C4-2B (cell line): Measurements from ENCODE around the gene GYS1.
A peak's percentile ranks its signal among the peaks of the same experiment; 100 is the strongest.

Experiments used
- H3K27ac ChIP-seq: fragments of 450-650 bp; 2 replicates; pipeline ENCODE4 v1.5.1; 2017
- ZFX ChIP-seq: fragments of 450-650 bp; IDR thresholded peaks from 2 replicates; pipeline ENCODE4 v1.6.1; 2017
- TF ChIP-seq, protein P1 (sequence below): fragments of 450-650 bp; conservative IDR thresholded peaks from 2 replicates; pipeline ENCODE4 v1.5.1; 2017; ENCODE audit warnings: mild to moderate bottlenecking

Gene GYS1

DNA sequence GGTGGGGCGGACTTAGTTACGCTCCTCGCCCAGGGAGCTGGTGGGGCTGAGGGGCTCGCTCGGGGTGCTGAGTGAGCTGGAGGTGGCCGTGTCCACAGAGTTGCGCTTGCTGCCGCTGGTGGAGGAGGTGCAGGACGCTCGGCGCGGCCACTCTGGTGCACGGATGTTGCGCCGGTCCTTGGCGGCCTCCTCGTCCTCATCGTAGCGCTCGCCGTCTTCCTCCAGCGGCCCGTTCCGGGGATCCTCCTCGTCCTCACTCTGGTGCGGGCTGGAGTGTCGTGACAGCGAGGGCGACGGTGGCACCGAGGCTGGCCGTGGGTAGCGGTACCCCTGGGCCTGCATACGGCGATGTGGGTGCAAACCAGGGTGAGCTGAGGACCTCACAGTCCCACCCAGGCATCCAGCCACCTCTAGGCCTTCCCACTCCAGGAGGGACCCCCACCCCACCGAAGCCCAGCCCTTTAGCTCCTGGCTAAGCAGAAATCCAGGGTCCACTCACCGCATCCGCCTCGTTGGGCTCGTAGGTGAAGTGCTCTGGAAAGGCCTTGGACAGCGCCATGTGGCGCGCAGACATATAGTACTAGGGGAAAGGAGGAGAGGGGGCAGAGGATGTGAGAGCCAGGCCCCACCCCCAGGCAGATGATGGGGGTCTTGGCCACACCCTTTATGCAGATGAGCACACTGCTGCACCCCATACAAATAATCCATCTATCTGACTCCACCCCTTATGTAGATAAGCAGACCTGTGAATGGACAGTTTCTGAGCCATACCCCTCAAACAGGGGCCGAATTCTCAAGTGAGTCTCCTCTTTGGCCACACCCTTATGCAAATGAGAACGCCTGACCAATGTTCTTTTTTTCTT, 23.6 kb downstream of the GYS1 start:
- TF ChIP-seq, protein P1, sequence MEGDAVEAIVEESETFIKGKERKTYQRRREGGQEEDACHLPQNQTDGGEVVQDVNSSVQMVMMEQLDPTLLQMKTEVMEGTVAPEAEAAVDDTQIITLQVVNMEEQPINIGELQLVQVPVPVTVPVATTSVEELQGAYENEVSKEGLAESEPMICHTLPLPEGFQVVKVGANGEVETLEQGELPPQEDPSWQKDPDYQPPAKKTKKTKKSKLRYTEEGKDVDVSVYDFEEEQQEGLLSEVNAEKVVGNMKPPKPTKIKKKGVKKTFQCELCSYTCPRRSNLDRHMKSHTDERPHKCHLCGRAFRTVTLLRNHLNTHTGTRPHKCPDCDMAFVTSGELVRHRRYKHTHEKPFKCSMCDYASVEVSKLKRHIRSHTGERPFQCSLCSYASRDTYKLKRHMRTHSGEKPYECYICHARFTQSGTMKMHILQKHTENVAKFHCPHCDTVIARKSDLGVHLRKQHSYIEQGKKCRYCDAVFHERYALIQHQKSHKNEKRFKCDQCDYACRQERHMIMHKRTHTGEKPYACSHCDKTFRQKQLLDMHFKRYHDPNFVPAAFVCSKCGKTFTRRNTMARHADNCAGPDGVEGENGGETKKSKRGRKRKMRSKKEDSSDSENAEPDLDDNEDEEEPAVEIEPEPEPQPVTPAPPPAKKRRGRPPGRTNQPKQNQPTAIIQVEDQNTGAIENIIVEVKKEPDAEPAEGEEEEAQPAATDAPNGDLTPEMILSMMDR: no peak
- no peak for TF ChIP-seq ZFX
- no peak overlapping the region for H3K27ac ChIP-seq

DNA sequence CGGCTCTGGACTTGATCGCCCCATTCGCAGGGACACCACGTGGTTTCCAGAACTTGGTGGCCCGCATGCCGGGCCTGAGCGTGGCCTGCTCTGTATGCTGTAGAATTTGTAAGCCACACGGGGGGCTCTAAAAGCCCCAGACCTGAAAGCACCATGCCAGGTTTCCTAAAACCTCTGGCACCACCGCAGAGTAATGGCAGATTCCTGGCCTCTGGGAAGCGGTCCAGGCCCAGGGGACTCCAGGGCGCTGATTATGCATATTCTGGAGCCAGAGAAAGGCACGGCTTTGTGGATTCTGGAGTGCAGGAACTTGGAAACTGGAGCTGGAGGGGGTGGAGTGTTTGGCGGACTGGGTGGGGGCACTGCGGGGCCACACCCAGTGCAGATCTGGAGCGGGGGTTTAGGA, 24.3 kb downstream of the GYS1 start:
- no peak overlapping the region for H3K27ac ChIP-seq
- no peak for TF ChIP-seq ZFX
- TF ChIP-seq, protein P1: no peak

DNA sequence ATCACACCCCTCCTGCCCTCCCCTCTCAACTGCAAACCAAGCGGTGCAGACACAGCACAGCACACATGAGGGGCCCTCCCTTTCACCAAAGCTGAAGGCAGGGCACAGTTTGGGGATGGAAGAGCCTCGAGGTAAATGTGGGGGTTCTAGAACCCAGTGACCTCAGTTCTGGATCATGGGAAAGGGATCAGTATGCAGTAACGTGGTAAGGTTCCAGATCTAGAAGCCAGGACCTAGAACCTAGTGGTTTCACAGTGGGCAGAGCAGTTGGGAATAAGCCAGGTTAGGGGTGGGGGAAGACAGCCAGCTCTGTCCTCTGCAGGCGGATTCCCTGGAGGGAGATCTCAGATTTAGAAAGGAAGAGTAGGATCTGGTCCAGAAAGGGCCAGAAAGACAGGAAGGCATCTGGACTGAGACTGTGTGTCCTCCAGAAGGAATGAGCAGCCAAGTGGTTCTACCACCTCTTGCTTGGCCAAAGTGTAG, 24.9 kb downstream of the GYS1 start:
- H3K27ac ChIP-seq: no peak overlapping the region; the same call in 1 of the 2 replicates
- no peak for TF ChIP-seq ZFX
- TF ChIP-seq, protein P1: no peak

DNA sequence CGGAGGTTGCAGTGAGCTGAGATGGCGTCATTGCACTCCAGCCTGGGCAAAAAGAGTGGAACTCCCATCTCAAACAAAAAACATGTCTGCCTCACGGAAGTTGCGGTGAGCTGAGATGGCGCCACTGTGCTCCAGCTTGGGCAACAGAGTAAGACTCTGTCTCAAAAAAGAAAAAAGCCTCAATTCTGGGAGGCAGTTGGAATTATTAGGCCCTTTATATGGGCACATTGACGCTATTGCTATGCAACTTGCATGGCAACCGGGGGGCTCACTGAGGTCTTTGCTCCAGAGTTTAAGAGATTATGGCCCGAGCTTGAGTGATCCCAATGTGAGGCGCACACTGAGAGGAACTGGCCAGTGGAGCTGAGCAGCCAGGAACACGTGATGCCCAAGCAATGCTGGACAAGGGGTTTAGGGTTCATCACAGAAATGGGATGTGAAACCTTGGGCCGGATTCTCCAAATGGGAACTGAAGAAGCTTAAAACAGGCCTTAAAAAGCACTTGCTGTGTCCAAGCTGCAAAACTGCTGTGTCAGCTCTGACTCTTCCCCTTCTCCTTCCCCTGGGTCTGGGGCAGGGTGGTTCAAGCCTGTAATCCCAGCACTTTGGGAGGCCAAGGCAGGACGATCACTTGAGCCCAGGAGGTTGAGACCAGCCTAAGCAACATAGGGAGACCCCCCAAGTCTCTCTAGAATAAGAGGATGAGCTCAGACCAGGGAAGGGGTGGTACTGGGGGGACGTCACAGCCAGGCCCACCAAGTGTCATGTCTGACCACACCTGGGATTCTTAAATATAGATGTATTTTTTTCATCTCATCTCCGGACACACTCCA, 25.5 kb downstream of the GYS1 start:
- TF ChIP-seq, protein P1: no peak
- no peak for TF ChIP-seq ZFX
- H3K27ac ChIP-seq: no peak overlapping the region; the same call in 1 of the 2 replicates

DNA sequence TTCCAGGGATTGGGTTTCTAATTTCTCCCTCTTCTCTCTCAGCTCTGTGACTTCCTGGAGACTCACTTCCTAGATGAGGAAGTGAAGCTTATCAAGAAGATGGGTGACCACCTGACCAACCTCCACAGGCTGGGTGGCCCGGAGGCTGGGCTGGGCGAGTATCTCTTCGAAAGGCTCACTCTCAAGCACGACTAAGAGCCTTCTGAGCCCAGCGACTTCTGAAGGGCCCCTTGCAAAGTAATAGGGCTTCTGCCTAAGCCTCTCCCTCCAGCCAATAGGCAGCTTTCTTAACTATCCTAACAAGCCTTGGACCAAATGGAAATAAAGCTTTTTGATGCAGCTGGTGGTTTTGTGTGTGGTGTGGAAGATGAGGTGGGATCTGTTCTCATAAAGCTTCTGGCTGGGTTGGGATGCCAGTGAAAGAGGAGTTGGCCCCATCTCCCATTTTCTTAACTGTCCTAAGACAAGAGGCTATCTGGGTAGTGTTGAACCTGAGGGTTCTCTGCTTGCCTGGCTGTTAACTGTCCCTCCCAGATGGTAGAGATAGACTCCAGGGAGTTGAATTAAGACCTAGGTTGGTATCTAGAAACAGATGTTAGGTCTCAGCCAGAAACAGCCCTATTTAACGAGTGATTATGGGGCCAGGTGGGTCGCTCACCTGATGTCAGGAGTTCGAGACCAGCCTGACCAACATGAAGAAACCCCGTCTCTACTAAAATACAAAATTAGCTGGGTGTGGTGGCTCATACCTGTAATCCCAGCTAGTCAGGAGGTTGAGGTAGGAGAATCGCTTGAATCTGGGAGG, 26.4 kb downstream of the GYS1 start:
- TF ChIP-seq ZFX: no peak
- TF ChIP-seq, protein P1: no peak
- peak overlapping the region; percentile 70 for H3K27ac ChIP-seq

DNA sequence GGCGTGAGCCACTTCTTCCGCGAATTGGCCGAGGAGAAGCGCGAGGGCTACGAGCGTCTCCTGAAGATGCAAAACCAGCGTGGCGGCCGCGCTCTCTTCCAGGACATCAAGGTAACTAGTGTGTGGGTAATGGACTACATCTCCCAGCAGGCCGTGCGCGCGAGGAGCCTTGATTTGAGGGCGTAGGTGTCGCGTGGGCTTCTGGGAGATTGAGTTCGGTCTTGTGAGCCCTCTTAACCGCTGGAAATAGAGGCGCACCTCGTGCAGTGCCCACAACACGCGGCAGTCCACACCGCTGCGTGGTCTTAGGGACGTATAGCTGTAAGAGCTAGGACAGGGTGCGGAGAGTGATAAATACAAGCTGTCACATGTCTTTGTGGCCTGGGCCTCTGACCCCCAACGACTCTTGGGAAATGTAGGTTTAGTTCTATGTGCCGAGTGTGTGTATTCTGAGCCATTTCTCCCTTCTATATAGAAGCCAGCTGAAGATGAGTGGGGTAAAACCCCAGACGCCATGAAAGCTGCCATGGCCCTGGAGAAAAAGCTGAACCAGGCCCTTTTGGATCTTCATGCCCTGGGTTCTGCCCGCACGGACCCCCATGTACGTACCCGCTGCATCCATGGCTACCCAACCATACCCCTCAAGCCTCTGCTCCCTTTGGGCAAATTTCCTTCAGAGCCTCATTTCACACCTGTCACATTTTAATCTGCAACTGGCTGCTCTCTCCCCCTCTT, 27.1 kb downstream of the GYS1 start:
- peak overlapping the region; percentile 70 for H3K27ac ChIP-seq
- TF ChIP-seq ZFX: no peak
- TF ChIP-seq, protein P1: no peak
